Measurements from ENCODE around the gene HIKESHI.
A peak's percentile ranks its signal among the peaks of the same experiment; 100 is the strongest.
"Not testable (repeated sequence)": the region's sequence is repeated elsewhere in the genome, so short reads cannot be mapped to it uniquely, and the experiment has no call there.

The HIKESHI gene

GRCh38 chr11:86302092-86302793 is at the start of gene HIKESHI:
Gene HIKESHI (plus strand): TSS chr11:86302240. CDS start chr11:86302449, 209 bp downstream.
- DNase-seq (ENCODE audit: low read depth in 2 of 2): peak; percentile 88 to 89

GRCh38 chr11:86255896-86256295 is 46.1 kb upstream of the HIKESHI start:
- DNase-seq (ENCODE audit: low read depth in 2 of 2): no peak

GRCh38 chr11:86256608-86257007 is 45.4 kb upstream of the HIKESHI start:
- no peak for DNase-seq (ENCODE audit: low read depth in 2 of 2)

GRCh38 chr11:86257446-86257845 is 44.6 kb upstream of the HIKESHI start:
- no peak for DNase-seq (ENCODE audit: low read depth in 2 of 2)

- DNase-seq (ENCODE audit: low read depth in 2 of 2): no peak
These were observed 42.3 kb upstream of the HIKESHI start for GRCh38 chr11:86259730-86260129.

- no peak for DNase-seq (ENCODE audit: low read depth in 2 of 2)
These were observed 40.7 kb upstream of the HIKESHI start for GRCh38 chr11:86261328-86261727.

- no peak for DNase-seq (ENCODE audit: low read depth in 2 of 2)
These were observed 39.7 kb upstream of the HIKESHI start for GRCh38 chr11:86262387-86262786.

- DNase-seq (ENCODE audit: low read depth in 2 of 2): no peak
These were observed 37.4 kb upstream of the HIKESHI start for GRCh38 chr11:86264649-86265048.

GRCh38 chr11:86265194-86265593 is 36.8 kb upstream of the HIKESHI start:
- DNase-seq (ENCODE audit: low read depth in 2 of 2): no peak

GRCh38 chr11:86269645-86270044 is 32.4 kb upstream of the HIKESHI start:
- no peak for DNase-seq (ENCODE audit: low read depth in 2 of 2)

- DNase-seq (ENCODE audit: low read depth in 2 of 2): no peak
These were observed 27.5 kb upstream of the HIKESHI start for GRCh38 chr11:86274503-86274902.

GRCh38 chr11:86274999-86275398 is 27.0 kb upstream of the HIKESHI start:
- no peak for DNase-seq (ENCODE audit: low read depth in 2 of 2)

- no peak for DNase-seq (ENCODE audit: low read depth in 2 of 2)
These were observed 26.3 kb upstream of the HIKESHI start for GRCh38 chr11:86275493-86276370.

- no peak for DNase-seq (ENCODE audit: low read depth in 2 of 2)
These were observed 24.3 kb upstream of the HIKESHI start for GRCh38 chr11:86277741-86278140.

GRCh38 chr11:86278226-86278625 is 23.8 kb upstream of the HIKESHI start:
- no peak for DNase-seq (ENCODE audit: low read depth in 2 of 2)

GRCh38 chr11:86279747-86280146 is 22.3 kb upstream of the HIKESHI start:
- DNase-seq (ENCODE audit: low read depth in 2 of 2): no peak

- no peak for DNase-seq (ENCODE audit: low read depth in 2 of 2)
These were observed 14.6 kb upstream of the HIKESHI start for GRCh38 chr11:86287468-86287796.

- peak in 1 of 2 donors; percentile 34 for DNase-seq (ENCODE audit: low read depth in 2 of 2)
These were observed 13.1 kb upstream of the HIKESHI start for GRCh38 chr11:86288776-86289507.

GRCh38 chr11:86289508-86290280 is 12.3 kb upstream of the HIKESHI start:
- not testable (repeated sequence) for DNase-seq (ENCODE audit: low read depth in 2 of 2)

- DNase-seq (ENCODE audit: low read depth in 2 of 2): peak; percentile 62 to 73
These were observed 10.4 kb upstream of the HIKESHI start for GRCh38 chr11:86291466-86292262.
